Measurements from ENCODE around the gene TRERF1. TPM values are rescaled to one million over a fixed set of nuclear protein-coding genes. Genes with fewer than 3 reads are reported as not detected.
A peak's percentile ranks its signal among the peaks of the same experiment; 100 is the strongest.

The TRERF1 gene
- total RNA-seq, 1 experiment from 2014 or later: 14.5 TPM

GRCh38 chr6:42321976-42322375 is 129.8 kb downstream of the TRERF1 start:
- CTCF ChIA-PET: no interaction called here
- DNase-seq: no peak
- POLR2A ChIA-PET (ENCODE audit: unreplicated experiment): no interaction called here
- Histone ChIP-seq H3K27me3 (ENCODE audit: insufficient read depth, low read depth) (no peaks in the 10 kb centered on the region), H3K4me3 (no peak overlapping the region), H3K4me2 (no peak overlapping the region), H3K9me3 (ENCODE audit: insufficient read depth, low read depth) (no peaks in the 10 kb centered on the region), H4K20me1 (ENCODE audit: insufficient read depth) (no peaks in the 10 kb centered on the region; the same call in 1 of the 2 replicates), H3K4me1 (replicated peaks; ENCODE audit: insufficient read depth) (peaks cover 16% of the 10 kb centered on the region), H3K36me3 (ENCODE audit: low read depth) (no peaks in the 10 kb centered on the region), H3K9me2 (ENCODE audit: insufficient read depth) (no peaks in the 10 kb centered on the region), H2AFZ (no peak overlapping the region), H3K79me2 (ENCODE audit: low read depth) (peaks cover 21% of the 10 kb centered on the region), H3F3A (ENCODE audit: insufficient read depth, low read depth) (peaks cover 19% of the 10 kb centered on the region), H3K27ac (no peak overlapping the region)
- TF ChIP-seq EZH2 (IDR thresholded peaks at IDR 0.05; ENCODE audit: low read depth): no peak
- intact Hi-C loops (cut with micrococcal nuclease; ENCODE audit: unreplicated experiment): no loop called here
- no TSS peak for BruUV-seq (replicated peaks)

GRCh38 chr6:42320762-42321161 is 131.0 kb downstream of the TRERF1 start:
- Histone ChIP-seq H4K20me1 (ENCODE audit: insufficient read depth) (no peaks in the 10 kb centered on the region; the same call in 1 of the 2 replicates), H2AFZ (no peak overlapping the region), H3F3A (ENCODE audit: insufficient read depth, low read depth) (peaks cover 25% of the 10 kb centered on the region), H3K36me3 (ENCODE audit: low read depth) (no peaks in the 10 kb centered on the region), H3K27ac (no peak overlapping the region), H3K9me3 (ENCODE audit: insufficient read depth, low read depth) (no peaks in the 10 kb centered on the region), H3K4me3 (no peak overlapping the region), H3K9me2 (ENCODE audit: insufficient read depth) (no peaks in the 10 kb centered on the region), H3K79me2 (ENCODE audit: low read depth) (peaks cover 21% of the 10 kb centered on the region; the same call in 1 of the 2 replicates), H3K27me3 (ENCODE audit: insufficient read depth, low read depth) (no peaks in the 10 kb centered on the region), H3K4me1 (replicated peaks; ENCODE audit: insufficient read depth) (peaks cover 21% of the 10 kb centered on the region), H3K4me2 (no peak overlapping the region)
- POLR2A ChIA-PET (ENCODE audit: unreplicated experiment): no interaction called here
- BruUV-seq (replicated peaks): no TSS peak
- intact Hi-C loops (cut with micrococcal nuclease; ENCODE audit: unreplicated experiment): no loop called here
- CTCF ChIA-PET: no interaction called here
- TF ChIP-seq EZH2 (IDR thresholded peaks at IDR 0.05; ENCODE audit: low read depth): no peak
- no peak for TF ChIP-seq CTCF (conservative IDR thresholded peaks at IDR 0.05)
- no peak for DNase-seq

GRCh38 chr6:42318480-42318879 is 133.2 kb downstream of the TRERF1 start:
- Histone ChIP-seq H3K9me3 (ENCODE audit: insufficient read depth, low read depth) (no peaks in the 10 kb centered on the region), H3K27ac (peak overlapping the region; percentile 93), H3K27me3 (ENCODE audit: insufficient read depth, low read depth) (no peaks in the 10 kb centered on the region), H3K36me3 (ENCODE audit: low read depth) (no peaks in the 10 kb centered on the region), H3K4me3 (no peak overlapping the region), H4K20me1 (ENCODE audit: insufficient read depth) (no peaks in the 10 kb centered on the region; the same call in 1 of the 2 replicates), H3K79me2 (ENCODE audit: low read depth) (peaks cover 33% of the 10 kb centered on the region; the same call in 1 of the 2 replicates), H2AFZ (no peak overlapping the region), H3K4me1 (replicated peaks; ENCODE audit: insufficient read depth) (peaks cover 44% of the 10 kb centered on the region), H3K9me2 (ENCODE audit: insufficient read depth) (no peaks in the 10 kb centered on the region), H3F3A (ENCODE audit: insufficient read depth, low read depth) (peaks cover 47% of the 10 kb centered on the region), H3K4me2 (no peak overlapping the region)
- POLR2A ChIA-PET (ENCODE audit: unreplicated experiment): interaction anchor here (0.5 kb wide), 1 partner anchor 9 kb away, joined by 4 read pairs; no protein-coding TSS in a partner anchor
- intact Hi-C loops (cut with micrococcal nuclease; ENCODE audit: unreplicated experiment): no loop called here
- CTCF ChIA-PET: interaction anchor here (0.6 kb wide), 1 partner anchor 85 kb away, joined by 5 read pairs; no protein-coding TSS in a partner anchor
- TF ChIP-seq CTCF (conservative IDR thresholded peaks at IDR 0.05) (no peak), EZH2 (IDR thresholded peaks at IDR 0.05; ENCODE audit: low read depth) (no peak)
- no peak for DNase-seq
- no TSS peak for BruUV-seq (replicated peaks)

- H3K9me2 ChIP-seq (ENCODE audit: insufficient read depth): no peaks in the 10 kb centered on the region
- no peaks in the 10 kb centered on the region; the same call in 1 of the 2 replicates for H4K20me1 ChIP-seq (ENCODE audit: insufficient read depth)
- POLR2A ChIA-PET (ENCODE audit: unreplicated experiment): interaction anchor here (0.6 kb wide), 1 partner anchor 26 kb away, joined by 4 read pairs; no protein-coding TSS in a partner anchor
- no peak overlapping the region for H3K4me3 ChIP-seq
- peak overlapping the region; percentile 93 for H3K27ac ChIP-seq
- DNase-seq: peak in 1 of 2 experiments; percentile 50
- H3K4me1 ChIP-seq (replicated peaks; ENCODE audit: insufficient read depth): peaks cover 55% of the 10 kb centered on the region
- H3K4me2 ChIP-seq: peak overlapping the region; percentile 55
- TF ChIP-seq EZH2 (IDR thresholded peaks at IDR 0.05; ENCODE audit: low read depth): no peak
- TF ChIP-seq CTCF (conservative IDR thresholded peaks at IDR 0.05): no peak
- intact Hi-C loops (cut with micrococcal nuclease; ENCODE audit: unreplicated experiment): loop anchor here (1.0 to 2.0 kb wide), 6 partner anchors 21 to 136 kb away; no protein-coding TSS in a partner anchor
- no TSS peak for BruUV-seq (replicated peaks)
- peaks cover 43% of the 10 kb centered on the region; the same call in 1 of the 2 replicates for H3K79me2 ChIP-seq (ENCODE audit: low read depth)
- no peaks in the 10 kb centered on the region for H3K27me3 ChIP-seq (ENCODE audit: insufficient read depth, low read depth)
- peaks cover 50% of the 10 kb centered on the region for H3F3A ChIP-seq (ENCODE audit: insufficient read depth, low read depth)
- H3K36me3 ChIP-seq (ENCODE audit: low read depth): no peaks in the 10 kb centered on the region
- H3K9me3 ChIP-seq (ENCODE audit: insufficient read depth, low read depth): no peaks in the 10 kb centered on the region
- H2AFZ ChIP-seq: no peak overlapping the region
- CTCF ChIA-PET: no interaction called here
Measured at GRCh38 chr6:42316981-42317380, 134.7 kb downstream of the TRERF1 start.
